K562 (cell line): ENCODE measurements around the gene HDAC10. TPM values are rescaled to one million over a fixed set of nuclear protein-coding genes. Genes with fewer than 3 reads are reported as not detected.

Experiments
- ATAC-seq: fragments of 200-7000 bp; cut with Tn5 transposase; 3 replicates; pipeline ENCODE4 v1.9.1; 2020; ENCODE audit warnings: moderate library complexity
- BruUV-seq: library from RNA; stranded (reverse); fragments of 400-500 nt; replicated peaks from 2 replicates; lab custom pipeline; 2021; lab: Mats Ljungman, UMichigan
- CTCF ChIA-PET: fragments of 300-600 bp; formaldehyde crosslinking; extraction: SDS; loops from one replicate; lab custom pipeline; 2021; ENCODE audit warnings: low intra/inter-chr PET ratio; lab: Yijun Ruan, JAX
- POLR2A ChIA-PET: fragments of 300-600, 350-650 bp; sonication (Branson Sonifier 250); formaldehyde crosslinking; extraction: SDS; loops from one replicate; lab custom pipeline; 2021; ENCODE audit warnings: antibody characterized with exemption, inconsistent platforms; lab: Yijun Ruan, JAX
- DNase-seq, 4 experiments: peaks; one replicate each; pipeline versions ENCODE4 v3.0.0 to v3.0.0-alpha.2; 2011 to 2018; ENCODE audit warnings: low spot score in 3 of 4, mixed read lengths in 3 of 4; ENCODE audit errors: extremely low read depth in 1 of 4
- FAIRE-seq: peaks from 2 replicates; lab custom pipeline; 2011; peaks lifted over from hg19 to GRCh38; lab: Jason Lieb, UNC
- H2AFZ ChIP-seq: 2 replicates; pipeline ENCODE4 v1.6.0; 2011; ENCODE audit warnings: low read depth, low read length, control low read depth, inconsistent platforms
- H3K27ac ChIP-seq: fragments of 200-600 bp; 3 replicates; pipeline ENCODE4 v1.8.0; 2011; ENCODE audit warnings: low read depth, mild to moderate bottlenecking, control low read depth, inconsistent platforms, low read length, moderate library complexity, mixed read lengths; ENCODE audit errors: extremely low read depth
- H3K27me3 ChIP-seq, 2 experiments: fragments of 300-600 bp in 1 of 2; 2 replicates in 1 of 2; 3 replicates in 1 of 2; pipeline versions ENCODE4 v1.6.0 to v1.8.0; 2011; ENCODE audit warnings: inconsistent platforms in 2 of 2, low read length in 2 of 2, mild to moderate bottlenecking in 1 of 2, mixed read lengths in 1 of 2, moderate library complexity in 1 of 2; ENCODE audit not compliant: control insufficient read depth in 2 of 2, insufficient read depth in 2 of 2
- H3K36me3 ChIP-seq: fragments of 300-600 bp; 3 replicates; pipeline ENCODE4 v1.8.0; 2011; ENCODE audit warnings: mild to moderate bottlenecking, low read length, inconsistent platforms; ENCODE audit not compliant: control insufficient read depth, insufficient read depth
- H3K4me1 ChIP-seq, 2 experiments: fragments of 200-600 bp in 1 of 2; replicated peaks in 1 of 2; 2 replicates in 1 of 2; 3 replicates in 1 of 2; pipeline versions ENCODE4 v1.5.1 to v1.8.0; 2011; ENCODE audit warnings: inconsistent platforms in 2 of 2, low read length in 2 of 2, mild to moderate bottlenecking in 1 of 2, mixed read lengths in 1 of 2, moderate library complexity in 1 of 2; ENCODE audit not compliant: control insufficient read depth in 2 of 2, insufficient read depth in 2 of 2
- H3K4me2 ChIP-seq: 2 replicates; pipeline ENCODE4 v1.6.1; 2011; ENCODE audit warnings: low read length, control low read depth, inconsistent platforms, mixed read lengths; ENCODE audit not compliant: insufficient read depth
- H3K4me3 ChIP-seq: fragments of 200-600 bp; sonication (generic), shearing (Covaris generic); 2 replicates; pipeline ENCODE4 v1.5.1; 2016; ENCODE audit warnings: control low read depth, inconsistent platforms
- H3K79me2 ChIP-seq: fragments of 200-600 bp; 3 replicates; pipeline ENCODE4 v1.8.0; 2011; ENCODE audit warnings: low read length, inconsistent platforms; ENCODE audit not compliant: control insufficient read depth, insufficient read depth
- H3K9ac ChIP-seq, 2 experiments: 2 replicates each; pipeline versions ENCODE4 v1.6.0 to v1.6.1; 2011; ENCODE audit warnings: low read depth in 2 of 2, low read length in 2 of 2, control low read depth in 1 of 2, inconsistent platforms in 1 of 2, mild to moderate bottlenecking in 1 of 2, mixed read lengths in 1 of 2; ENCODE audit not compliant: insufficient read depth in 1 of 2
- H3K9me1 ChIP-seq: one replicate; pipeline ENCODE4 v1.6.0; 2011; ENCODE audit warnings: inconsistent platforms, mild to moderate bottlenecking, low read length, moderate library complexity; ENCODE audit not compliant: control insufficient read depth, insufficient read depth
- H3K9me3 ChIP-seq: replicated peaks from 2 replicates; pipeline ENCODE4 v1.5.1; 2011; ENCODE audit warnings: low read depth, low read length, inconsistent platforms; ENCODE audit not compliant: control insufficient read depth, insufficient read depth
- H4K20me1 ChIP-seq: replicated peaks from 2 replicates; pipeline ENCODE4 v1.6.1; 2011; ENCODE audit warnings: low read length, inconsistent platforms, mixed read lengths; ENCODE audit not compliant: control insufficient read depth, insufficient read depth
- EGR1 ChIP-seq: fragments of 450-650 bp; conservative IDR thresholded peaks from 2 replicates; pipeline ENCODE4 v1.6.1; 2017; ENCODE audit warnings: mild to moderate bottlenecking
- HOMEZ ChIP-seq: fragments of 250-450 bp; sonication (Bioruptor Pico); IDR thresholded peaks from 2 replicates; pipeline ENCODE4 v1.4.0; 2020; ENCODE audit warnings: mild to moderate bottlenecking, moderate library complexity
- MGA ChIP-seq: fragments of 450-650 bp; IDR thresholded peaks from 2 replicates; pipeline ENCODE4 v1.6.1; 2016; ENCODE audit warnings: mild to moderate bottlenecking, moderate library complexity
- NFE2 ChIP-seq: IDR thresholded peaks from 2 replicates; pipeline ENCODE4 v1.6.1; 2014; ENCODE audit warnings: antibody characterized with exemption, low read depth
- USF1 ChIP-seq: sonication (generic); formaldehyde crosslinking; IDR thresholded peaks from 2 replicates; pipeline ENCODE4 v1.9.0; 2022; ENCODE audit warnings: mild to moderate bottlenecking, missing genetic modification reagents
- WGBS: fragments of 100-300 bp; shearing (Covaris generic); methylation state at CpG from one replicate; pipeline ENCODE4 v1.1.6; 2016; ENCODE audit warnings: low coverage, mixed read lengths; ENCODE audit not compliant: insufficient coverage; ENCODE audit errors: missing lambda C conversion rate; 5-methylcytosine and 5-hydroxymethylcytosine counted together
- in situ Hi-C: fragments of 300-500 bp; cut with MboI; formaldehyde crosslinking; loops from 4 replicates; pipeline ENCODE4 v1.15.0; 2018; ENCODE audit warnings: inconsistent platforms, mixed read lengths
- intact Hi-C: fragments of 100-400 bp; cut with micrococcal nuclease; formaldehyde crosslinking; loops from 2 replicates; pipeline ENCODE4 v1.14.2; 2022
- polyA plus RNA-seq, 8 experiments: library from polyadenylated mRNA; depleted of rRNA in 4 of 8; stranded (reverse) in 5 of 8; unstranded in 3 of 8; fragments of >200 nt; fragmentation: Nextera tagmentation in 2 of 8; fragmentation: Illumina TruSeq in 1 of 8; extraction: Ambion mirVana in 2 of 8; extraction: Trizol in 1 of 8; gene quantifications; 2 replicates each; pipeline versions ENCODE4 v1.2.1 to v1.2.3, GENCODE V29; 2011 to 2014; ENCODE audit warnings: inconsistent platforms in 1 of 8, missing spikeins in 1 of 8
- total RNA-seq, 7 experiments: library from RNA; depleted of rRNA in 6 of 7; stranded (reverse); fragments of >200 nt in 6 of 7; fragmentation: Illumina TruSeq in 2 of 7; extraction: Trizol in 2 of 7; gene quantifications; 2 replicates each; pipeline versions ENCODE4 v1.2.1 to v1.2.3, GENCODE V29; 2011 to 2021; ENCODE audit warnings: low replicate concordance in 1 of 7

Gene HDAC10
- total and polyA plus RNA-seq, 9 of the 15 experiments (the other 6 are each of a cell fraction or from before 2014, with no cell fraction given) = 0.10 to 44.2 (median 6.5) TPM

GRCh38 chr22:50202130-50202666 lies 48.9 kb downstream of the HDAC10 start:
- Histone ChIP-seq H3K9me3 (peaks cover 3% of the 10 kb centered on the region; the same call in 1 of the 2 replicates), H3K9me1 (no peaks in the 10 kb centered on the region), H3K36me3 (peaks cover 42% of the 10 kb centered on the region; the same call in 1 of the 3 replicates), H3K4me2 (peak overlapping the region; percentile 84), H3K4me3 (peak overlapping the region; percentile 56), H3K79me2 (peaks cover 20% of the 10 kb centered on the region), H3K4me1 (peaks cover 5 to 52% of the 10 kb centered on the region in 2 experiments; a peak in 3 of 5 replicates), H3K27ac (0 out of 3 replicates have a peak overlapping the region, but pooled peaks have one; percentile 62), H2AFZ (no peak overlapping the region), H3K27me3 (no peaks in the 10 kb centered on the region), H3K9ac (peak overlapping the region; percentile 70 to 95; a peak in 3 of 4 replicates), H4K20me1 (no peaks in the 10 kb centered on the region)
- ChIA-PET CTCF (no interaction called here), POLR2A (interaction anchor here (0.7 kb wide), 1 partner anchor 13 kb away, joined by 3 read pairs; no protein-coding TSS in a partner anchor)
- intact Hi-C loops = no loop called here
- ATAC-seq (no peak), FAIRE-seq (no peak), DNase-seq (no peak)
- WGBS = 59% methylated on average over 11 of the region's 13 CpGs
- no TSS peak for BruUV-seq
- 0 out of 2 replicates have a peak, but pooled peaks have one; percentile 11 for TF ChIP-seq EGR1
- no peak for TF ChIP-seq HOMEZ
- peak; percentile 45; the same call in 1 of the 2 replicates for TF ChIP-seq MGA
- TF ChIP-seq USF1 (CRISPR knock-in tag) = no peak
- no peak for TF ChIP-seq NFE2
- TF ChIP-seq, all 486 proteins: peak for 2
- in situ Hi-C loops = no loop called here
